ENCODE results near the gene FOSL1. TPM values are rescaled to one million over a fixed set of nuclear protein-coding genes. Genes with fewer than 3 reads are reported as not detected.

Gene FOSL1
- total and polyA plus RNA-seq, 2 experiments from 2014 or later: 14.6 to 17.1 TPM

DNA sequence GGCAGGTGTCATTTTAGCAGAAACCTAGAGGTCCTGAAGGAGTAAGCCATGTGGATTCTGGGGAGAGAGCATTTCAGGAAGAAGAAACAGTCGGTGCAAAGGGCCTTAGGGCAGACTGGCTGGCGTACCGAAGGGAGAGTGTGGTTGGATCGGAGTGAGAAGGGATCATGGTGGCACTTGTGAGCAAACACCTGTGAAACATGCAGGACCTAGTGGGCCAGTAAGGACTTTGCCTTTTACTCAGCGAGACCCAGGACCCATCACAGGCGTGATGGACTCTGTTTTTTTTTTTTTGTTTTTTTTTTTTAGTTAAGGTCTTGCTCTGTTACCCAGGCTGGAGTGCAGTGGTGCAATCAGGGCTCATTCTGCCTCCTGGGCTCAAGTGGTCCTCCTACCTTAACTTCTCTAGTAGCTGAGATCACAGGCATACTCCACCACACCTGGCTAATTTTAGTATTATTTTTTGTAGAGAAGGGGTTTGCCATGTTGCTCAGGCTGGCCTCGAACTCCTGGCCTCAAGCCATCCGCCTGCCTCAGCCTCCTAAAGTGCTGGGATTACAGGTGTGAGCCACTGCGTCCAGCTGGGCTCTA lies 41.6 kb upstream of the FOSL1 start (continued):
- TF ChIP-seq CREB1 (CRISPR knock-in tag; IDR thresholded peaks at IDR 0.05; ENCODE audit: low read depth) (no peak), POLR2AphosphoS5 (IDR thresholded peaks at IDR 0.05; ENCODE audit: low read depth) (no peak), EZH2phosphoT487 (IDR thresholded peaks at IDR 0.05; ENCODE audit: unreplicated experiment) (no peak), CTCF (conservative IDR thresholded peaks at IDR 0.05; ENCODE audit: low read depth in 2 of 2) (no peak), STAT1 (IDR thresholded peaks at IDR 0.05; ENCODE audit: unreplicated experiment) (no peak)

DNA sequence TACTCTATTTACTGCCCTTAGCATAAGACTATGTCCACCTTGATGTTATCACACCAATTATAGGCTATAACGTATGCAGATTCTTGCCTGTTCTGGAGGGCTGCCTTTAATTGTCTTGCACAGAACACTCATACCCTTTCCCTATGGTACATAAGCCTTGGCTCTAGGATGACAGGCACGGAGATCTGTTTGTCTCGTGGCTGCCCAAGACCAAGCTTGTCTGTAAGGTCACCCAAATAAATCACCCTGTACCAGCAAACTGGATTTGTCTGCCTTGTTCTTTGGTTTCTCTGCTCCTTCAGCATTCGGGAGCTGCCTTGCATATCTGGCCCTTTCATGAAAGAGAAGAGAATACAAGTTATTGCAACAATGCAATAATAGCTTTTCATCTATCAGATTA lies 37.6 kb upstream of the FOSL1 start:
- Histone ChIP-seq H2AFZ (peak overlapping the region; percentile 48; the same call in 1 of the 2 replicates), H3K36me3 (ENCODE audit: insufficient read depth) (no peaks in the 10 kb centered on the region), H3K4me1 (ENCODE audit: insufficient read depth) (no peaks in the 10 kb centered on the region), H3K27ac (ENCODE audit: low read depth) (no peak overlapping the region), H4K20me1 (replicated peaks; ENCODE audit: insufficient read depth) (no peaks in the 10 kb centered on the region), H3K79me2 (replicated peaks; ENCODE audit: insufficient read depth) (no peaks in the 10 kb centered on the region), H3F3A (replicated peaks; ENCODE audit: low read depth) (no peaks in the 10 kb centered on the region), H3K27me3 (ENCODE audit: insufficient read depth) (no peaks in the 10 kb centered on the region), H3K4me2 (no peak overlapping the region), H3K4me3 (no peak overlapping the region), H3K9me2 (ENCODE audit: insufficient read depth) (no peaks in the 10 kb centered on the region)
- Mint-ChIP-seq H3K36me3 (ENCODE audit: low read depth) (no peaks in the 10 kb centered on the region), H3K9me3 (no peaks in the 10 kb centered on the region), H3K4me1 (peaks cover 8% of the 10 kb centered on the region; the same call in 2 of the 3 replicates), H3K27ac (no peak overlapping the region), H3K4me3 (no peak overlapping the region), H3K27me3 (ENCODE audit: insufficient read depth, low read depth, poor library complexity) (peaks cover 11% of the 10 kb centered on the region)
- no peak for DNase-seq (ENCODE audit: low spot score)
- no peak for ATAC-seq
- TF ChIP-seq EZH2 (IDR thresholded peaks at IDR 0.05; ENCODE audit: low read depth, unreplicated experiment) (no peak), STAT1 (IDR thresholded peaks at IDR 0.05; ENCODE audit: unreplicated experiment) (no peak), REST (IDR thresholded peaks at IDR 0.05; ENCODE audit: unreplicated experiment) (no peak), ZNF331 (CRISPR knock-in tag; IDR thresholded peaks at IDR 0.05; ENCODE audit: low read depth) (no peak), JUNB (IDR thresholded peaks at IDR 0.05; ENCODE audit: unreplicated experiment) (no peak), EZH2phosphoT487 (IDR thresholded peaks at IDR 0.05; ENCODE audit: unreplicated experiment) (no peak), ZNF462 (CRISPR knock-in tag; IDR thresholded peaks at IDR 0.05) (no peak), NANOG (IDR thresholded peaks at IDR 0.05; ENCODE audit: borderline replicate concordance) (no peak), CREB1 (CRISPR knock-in tag; IDR thresholded peaks at IDR 0.05; ENCODE audit: low read depth) (no peak)
- TF ChIP-seq, protein P1, sequence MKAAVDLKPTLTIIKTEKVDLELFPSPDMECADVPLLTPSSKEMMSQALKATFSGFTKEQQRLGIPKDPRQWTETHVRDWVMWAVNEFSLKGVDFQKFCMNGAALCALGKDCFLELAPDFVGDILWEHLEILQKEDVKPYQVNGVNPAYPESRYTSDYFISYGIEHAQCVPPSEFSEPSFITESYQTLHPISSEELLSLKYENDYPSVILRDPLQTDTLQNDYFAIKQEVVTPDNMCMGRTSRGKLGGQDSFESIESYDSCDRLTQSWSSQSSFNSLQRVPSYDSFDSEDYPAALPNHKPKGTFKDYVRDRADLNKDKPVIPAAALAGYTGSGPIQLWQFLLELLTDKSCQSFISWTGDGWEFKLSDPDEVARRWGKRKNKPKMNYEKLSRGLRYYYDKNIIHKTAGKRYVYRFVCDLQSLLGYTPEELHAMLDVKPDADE (IDR thresholded peaks at IDR 0.05): no peak

Measured in GM23338 (cell line).